ENCODE measurements around the gene SMAD4. TPM values are rescaled to one million over a fixed set of nuclear protein-coding genes. Genes with fewer than 3 reads are reported as not detected.

Gene SMAD4
- total and polyA plus RNA-seq, 2 of the 13 experiments (the other 11 are each of a cell fraction or from before 2014, with no cell fraction given), result 70.2 to 72.0 TPM

GRCh38 chr18:51108330-51108729 is 78.3 kb downstream of the SMAD4 start:
- H4K20me1 ChIP-seq (ENCODE audit: insufficient read depth, low read length), result no peaks in the 10 kb centered on the region
- peaks cover 10% of the 10 kb centered on the region for H3K4me1 ChIP-seq (ENCODE audit: insufficient read depth, low read length)
- DNase-seq (ENCODE audit: low spot score) (no peak), FAIRE-seq (no peak), ATAC-seq (no peak)
- no peak overlapping the region for H3K9ac ChIP-seq (ENCODE audit: insufficient read depth, low read depth, low read length)
- no peaks in the 10 kb centered on the region for H3K9me3 ChIP-seq (ENCODE audit: low read length)
- H3K27ac ChIP-seq (ENCODE audit: extremely low read length, insufficient read depth, low read length), result no peak overlapping the region
- TF ChIP-seq ZBTB10 (CRISPR knock-in tag; IDR thresholded peaks at IDR 0.05; ENCODE audit: borderline replicate concordance), result no peak
- no peak for TF ChIP-seq NFE2 (CRISPR knock-in tag; IDR thresholded peaks at IDR 0.05)
- TF ChIP-seq TCF12 (IDR thresholded peaks at IDR 0.05), result no peak
- TF ChIP-seq TCF12 (CRISPR knock-in tag; IDR thresholded peaks at IDR 0.05), result no peak
- TF ChIP-seq YEATS4 (CRISPR knock-in tag; IDR thresholded peaks at IDR 0.05; ENCODE audit: borderline replicate concordance), result no peak
- TF ChIP-seq ZNF256 (CRISPR knock-in tag; conservative IDR thresholded peaks at IDR 0.05), result no peak
- no peak for TF ChIP-seq PBX3 (CRISPR knock-in tag; IDR thresholded peaks at IDR 0.05; ENCODE audit: borderline replicate concordance)
- TF ChIP-seq SKI (IDR thresholded peaks at IDR 0.05; ENCODE audit: partially characterized antibody), result no peak
- TF ChIP-seq ZNF589 (CRISPR knock-in tag; conservative IDR thresholded peaks at IDR 0.05), result no peak
- no peak for TF ChIP-seq ZNF138 (CRISPR knock-in tag; IDR thresholded peaks at IDR 0.05; ENCODE audit: low read depth)
- no peak for TF ChIP-seq IRF1 (CRISPR knock-in tag; IDR thresholded peaks at IDR 0.05; ENCODE audit: low read depth)
- TF ChIP-seq ZBTB14 (CRISPR knock-in tag; IDR thresholded peaks at IDR 0.05), result no peak
- TF ChIP-seq ZNF790 (CRISPR knock-in tag; IDR thresholded peaks at IDR 0.05; ENCODE audit: borderline replicate concordance), result no peak
- TF ChIP-seq ZNF484 (CRISPR knock-in tag; IDR thresholded peaks at IDR 0.05; ENCODE audit: borderline replicate concordance, low read depth), result no peak
- TF ChIP-seq PHF5A (CRISPR knock-in tag; IDR thresholded peaks at IDR 0.05; ENCODE audit: low read depth, unreplicated experiment), result no peak
- TF ChIP-seq HNRNPLL (IDR thresholded peaks at IDR 0.05; ENCODE audit: low read depth, low read length, poor library complexity, severe bottlenecking), result no peak
- TF ChIP-seq HMGA1 (CRISPR knock-in tag; conservative IDR thresholded peaks at IDR 0.05), result no peak
- no peak overlapping the region for H3K4me3 ChIP-seq (replicated peaks in 1 of 3; ENCODE audit: insufficient read depth in 1 of 3, low read depth in 2 of 3, low read length in 3 of 3)
- H3K27me3 ChIP-seq (ENCODE audit: control insufficient read depth in 1 of 2, insufficient read depth in 2 of 2, low read length in 2 of 2), result no peaks in the 10 kb centered on the region
- H2AFZ ChIP-seq (ENCODE audit: low read length), result no peak overlapping the region
- in situ Hi-C loops (cut with HindIII; ENCODE audit: extremely low pct_ligation_motif_present, low pct_unique_long_range_greater_than_20kb) (loop anchor here (5.0 to 25.0 kb wide), 4 partner anchors 274 to 1579 kb away; no protein-coding TSS in a partner anchor), intact Hi-C loops (cut with micrococcal nuclease; ENCODE audit: unreplicated experiment) (no loop called here)
- CTCF ChIA-PET (ENCODE audit: low intra/inter-chr PET ratio, low total read pairs), result no interaction called here
- no peaks in the 10 kb centered on the region for H3K36me3 ChIP-seq (replicated peaks in 1 of 2; ENCODE audit: control insufficient read depth in 1 of 2, insufficient read depth in 2 of 2, low read length in 2 of 2)
- POLR2A ChIA-PET, result no interaction called here
- no peak overlapping the region for H3K4me2 ChIP-seq (ENCODE audit: low read depth, low read length)
- H3K79me2 ChIP-seq (ENCODE audit: insufficient read depth, low read length), result no peaks in the 10 kb centered on the region
- WGBS (ENCODE audit: low lambda C conversion rate), result 63% methylated on average over 5 of the region's 5 CpGs
- no TSS peak for BruUV-seq (replicated peaks)
